Activated gamma-delta T cell (primary cell): ENCODE data around the gene GALNT2.

Experiments
- DNase-seq: peaks from one replicate; lab custom pipeline; 2025; lab: John Stamatoyannopoulos, UW

Gene GALNT2

GRCh38 chr1:230112782-230113181 lies 45.7 kb downstream of the GALNT2 start:
- DNase-seq = no peak

GRCh38 chr1:230113235-230113592 lies 46.2 kb downstream of the GALNT2 start:
- no peak for DNase-seq

- DNase-seq = no peak
Observed at GRCh38 chr1:230113593-230114236, 46.7 kb downstream of the GALNT2 start.

GRCh38 chr1:230114237-230114651 lies 47.2 kb downstream of the GALNT2 start:
- DNase-seq = no peak

- no peak for DNase-seq
Observed at GRCh38 chr1:230117694-230118093, 50.7 kb downstream of the GALNT2 start.

GRCh38 chr1:230119340-230119739 lies 52.3 kb downstream of the GALNT2 start:
- DNase-seq = no peak

- DNase-seq = no peak
Observed at GRCh38 chr1:230120289-230120920, 53.4 kb downstream of the GALNT2 start.

- DNase-seq = no peak
Observed at GRCh38 chr1:230120921-230121381, 53.9 kb downstream of the GALNT2 start.

- no peak for DNase-seq
Observed at GRCh38 chr1:230121950-230122349, 54.9 kb downstream of the GALNT2 start.

- DNase-seq = no peak
Observed at GRCh38 chr1:230122366-230123279, 55.6 kb downstream of the GALNT2 start.

- DNase-seq = no peak
Observed at GRCh38 chr1:230123280-230124185, 56.5 kb downstream of the GALNT2 start.

- DNase-seq = no peak
Observed at GRCh38 chr1:230124186-230125128, 57.4 kb downstream of the GALNT2 start.

- DNase-seq = no peak
Observed at GRCh38 chr1:230125141-230125540, 58.1 kb downstream of the GALNT2 start.

GRCh38 chr1:230125640-230126528 lies 58.8 kb downstream of the GALNT2 start:
- DNase-seq = no peak

- DNase-seq = no peak
Observed at GRCh38 chr1:230126529-230127104, 59.6 kb downstream of the GALNT2 start.

- DNase-seq = no peak
Observed at GRCh38 chr1:230127105-230128054, 60.3 kb downstream of the GALNT2 start.

- DNase-seq = no peak
Observed at GRCh38 chr1:230128569-230129285, 61.7 kb downstream of the GALNT2 start.
